Breast epithelium (tissue), 4 donors: ENCODE data around the gene MLLT1. TPM values are rescaled to one million over a fixed set of nuclear protein-coding genes. Genes with fewer than 3 reads are reported as not detected.

Experiments
- DNase-seq, 2 donors: peaks; one replicate each; pipeline ENCODE4 v3.0.0-alpha.2; 2019; ENCODE audit warnings: low spot score in 2 of 2
- H3K27ac ChIP-seq, 2 donors: fragments of 200-600 bp; sonication (generic) in 1 of 2; one replicate each; pipeline ENCODE4 v1.5.1; 2016 to 2019; ENCODE audit warnings: mild to moderate bottlenecking in 1 of 2
- H3K27me3 ChIP-seq, 2 donors: fragments of 200-600 bp; sonication (generic) in 1 of 2; one replicate each; pipeline versions ENCODE4 v1.5.1 to v1.6.0; 2017 to 2019; ENCODE audit warnings: control low read depth in 1 of 2, mild to moderate bottlenecking in 1 of 2
- H3K36me3 ChIP-seq: fragments of 200-600 bp; one replicate; pipeline ENCODE4 v1.5.1; 2019
- H3K4me1 ChIP-seq, 2 donors: fragments of 200-600 bp; sonication (generic); one replicate each; pipeline ENCODE4 v1.5.1; 2016 to 2019; ENCODE audit warnings: control low read depth in 1 of 2
- H3K4me3 ChIP-seq, 3 donors: fragments of 200-600 bp; sonication (generic); 1 replicate in 2 of 3; 2 replicates in 1 of 3; pipeline ENCODE4 v1.5.1; 2016 to 2019; ENCODE audit warnings: mild to moderate bottlenecking in 3 of 3, moderate library complexity in 2 of 3
- H3K9me3 ChIP-seq, 2 donors: fragments of 200-600 bp; sonication (generic) in 1 of 2; one replicate each; pipeline ENCODE4 v1.5.1; 2016 to 2019; ENCODE audit warnings: control low read depth in 1 of 2
- CTCF ChIP-seq, 3 donors: fragments of 450-650 bp; IDR thresholded peaks; one replicate each; pipeline ENCODE4 v1.5.1; 2016 to 2017; ENCODE audit warnings: antibody characterized with exemption in 3 of 3, mild to moderate bottlenecking in 3 of 3, moderate library complexity in 3 of 3
- POLR2A ChIP-seq: fragments of 450-650 bp; IDR thresholded peaks from one replicate; pipeline ENCODE4 v1.6.1; 2016; ENCODE audit warnings: antibody characterized with exemption, mild to moderate bottlenecking, moderate library complexity
- POLR2AphosphoS5 ChIP-seq, 3 donors: sonication (generic); formaldehyde crosslinking; IDR thresholded peaks; one replicate each; pipeline ENCODE4 v1.6.1; 2017; ENCODE audit warnings: antibody characterized with exemption in 3 of 3
- intact Hi-C: fragments of 100-400 bp; cut with DNase I; formaldehyde crosslinking; loops from one replicate; pipeline ENCODE4 v1.15.1; 2023; ENCODE audit warnings: low total_unique reads
- total RNA-seq, 3 donors: library from RNA; depleted of rRNA; stranded (reverse); fragments of >200 nt; gene quantifications; one replicate each; pipeline ENCODE4 v1.1.0, GENCODE V29; 2016

The MLLT1 gene
- total RNA-seq, 3 donors from 2014 or later: 13.6 to 16.4 (median 13.8) TPM

GRCh38 chr19:6230991-6231448 is 48.8 kb downstream of the MLLT1 start:
- H3K4me3 ChIP-seq: no peak overlapping the region
- no peaks in the 10 kb centered on the region for H3K36me3 ChIP-seq
- TF ChIP-seq CTCF (IDR thresholded peaks at IDR 0.05) (no peak), POLR2A (no peak), POLR2AphosphoS5 (IDR thresholded peaks at IDR 0.05) (no peak)
- H3K27me3 ChIP-seq: no peaks in the 10 kb centered on the region
- H3K4me1 ChIP-seq: peaks cover 23 to 37% of the 10 kb centered on the region in 2 donors
- intact Hi-C loops: no loop called here
- H3K9me3 ChIP-seq: no peaks in the 10 kb centered on the region
- no peak for DNase-seq
- no peak overlapping the region for H3K27ac ChIP-seq

GRCh38 chr19:6229951-6230712 is 49.6 kb downstream of the MLLT1 start:
- H3K27me3 ChIP-seq: no peaks in the 10 kb centered on the region
- H3K4me1 ChIP-seq: peaks cover 23 to 28% of the 10 kb centered on the region in 2 donors
- no peak overlapping the region for H3K4me3 ChIP-seq
- no peak overlapping the region for H3K27ac ChIP-seq
- H3K9me3 ChIP-seq: no peaks in the 10 kb centered on the region
- no peaks in the 10 kb centered on the region for H3K36me3 ChIP-seq
- no peak for DNase-seq
- TF ChIP-seq POLR2AphosphoS5 (IDR thresholded peaks at IDR 0.05) (no peak), CTCF (IDR thresholded peaks at IDR 0.05) (no peak), POLR2A (no peak)
- intact Hi-C loops: no loop called here

- no peak for DNase-seq
- Histone ChIP-seq H3K9me3 (no peaks in the 10 kb centered on the region), H3K27ac (no peak overlapping the region), H3K36me3 (no peaks in the 10 kb centered on the region), H3K4me3 (no peak overlapping the region), H3K4me1 (peaks cover 19 to 25% of the 10 kb centered on the region in 2 donors), H3K27me3 (no peaks in the 10 kb centered on the region)
- intact Hi-C loops: no loop called here
- TF ChIP-seq POLR2A (no peak), POLR2AphosphoS5 (IDR thresholded peaks at IDR 0.05) (no peak), CTCF (IDR thresholded peaks at IDR 0.05) (no peak)
Observed at GRCh38 chr19:6229216-6229913, 50.4 kb downstream of the MLLT1 start.

- H3K36me3 ChIP-seq: no peaks in the 10 kb centered on the region
- intact Hi-C loops: no loop called here
Observed at GRCh38 chr19:6228551-6229215, 51.1 kb downstream of the MLLT1 start.

More at GRCh38 chr19:6228551-6229215, 51.1 kb downstream of the MLLT1 start:
- peaks cover 12 to 21% of the 10 kb centered on the region in 2 donors for H3K4me1 ChIP-seq
- H3K9me3 ChIP-seq: no peaks in the 10 kb centered on the region
- no peaks in the 10 kb centered on the region for H3K27me3 ChIP-seq
- no peak overlapping the region for H3K4me3 ChIP-seq
- no peak overlapping the region for H3K27ac ChIP-seq
- no peak for TF ChIP-seq POLR2A
- no peak for TF ChIP-seq POLR2AphosphoS5 (IDR thresholded peaks at IDR 0.05)
- TF ChIP-seq CTCF (IDR thresholded peaks at IDR 0.05): no peak
- DNase-seq: no peak
